Measurements from ENCODE around the gene PECR. TPM values are rescaled to one million over a fixed set of nuclear protein-coding genes. Genes with fewer than 3 reads are reported as not detected.

Gene PECR
- total and polyA plus RNA-seq, 2 of the 13 experiments (the other 11 are each of a cell fraction or from before 2014, with no cell fraction given): 151 to 153 TPM

GRCh38 chr2:216108967-216109921 is 27.6 kb upstream of the PECR start, which contains the start of gene XRCC5 (continued):
- TF ChIP-seq HNF1A (IDR thresholded peaks at IDR 0.05; ENCODE audit: low read depth) (peak; percentile 47; the same call in 1 of the 2 replicates), HNF1A (CRISPR knock-in tag; IDR thresholded peaks at IDR 0.05; ENCODE audit: borderline replicate concordance) (peak; percentile 77; the same call in 1 of the 2 replicates), KAT8 (CRISPR knock-in tag; IDR thresholded peaks at IDR 0.05) (peak; percentile 99), SAFB2 (CRISPR knock-in tag; IDR thresholded peaks at IDR 0.05; ENCODE audit: borderline replicate concordance, low read depth) (peak; percentile 98), KLF12 (CRISPR knock-in tag; IDR thresholded peaks at IDR 0.05; ENCODE audit: borderline replicate concordance) (0 out of 2 replicates have a peak, but pooled peaks have one; percentile 64), ZNF552 (CRISPR knock-in tag; IDR thresholded peaks at IDR 0.05; ENCODE audit: borderline replicate concordance) (0 out of 2 replicates have a peak, but pooled peaks have one; percentile 88), RARA (CRISPR knock-in tag; IDR thresholded peaks at IDR 0.05) (peak; percentile 1; the same call in 1 of the 2 replicates), SYNCRIP (IDR thresholded peaks at IDR 0.05; ENCODE audit: insufficient read depth, low read depth, low read length) (no peak), PHF20 (CRISPR knock-in tag; IDR thresholded peaks at IDR 0.05) (peak; percentile 98), RFX3 (CRISPR knock-in tag; IDR thresholded peaks at IDR 0.05) (no peak), ZBTB43 (CRISPR knock-in tag; conservative IDR thresholded peaks at IDR 0.05) (peak; percentile 94), ZNF292 (CRISPR knock-in tag; IDR thresholded peaks at IDR 0.05; ENCODE audit: borderline replicate concordance, low read depth) (0 out of 2 replicates have a peak, but pooled peaks have one; percentile 49), CHCHD3 (CRISPR knock-in tag; IDR thresholded peaks at IDR 0.05) (0 out of 2 replicates have a peak, but pooled peaks have one; percentile 62), KLF6 (CRISPR knock-in tag; IDR thresholded peaks at IDR 0.05) (peak; percentile 91; the same call in 1 of the 2 replicates), IRX3 (CRISPR knock-in tag; IDR thresholded peaks at IDR 0.05; ENCODE audit: borderline replicate concordance, low read depth) (peak; percentile 72; the same call in 1 of the 2 replicates), ZNF326 (CRISPR knock-in tag; IDR thresholded peaks at IDR 0.05; ENCODE audit: borderline replicate concordance) (no peak)
- TF ChIP-seq, protein P1, sequence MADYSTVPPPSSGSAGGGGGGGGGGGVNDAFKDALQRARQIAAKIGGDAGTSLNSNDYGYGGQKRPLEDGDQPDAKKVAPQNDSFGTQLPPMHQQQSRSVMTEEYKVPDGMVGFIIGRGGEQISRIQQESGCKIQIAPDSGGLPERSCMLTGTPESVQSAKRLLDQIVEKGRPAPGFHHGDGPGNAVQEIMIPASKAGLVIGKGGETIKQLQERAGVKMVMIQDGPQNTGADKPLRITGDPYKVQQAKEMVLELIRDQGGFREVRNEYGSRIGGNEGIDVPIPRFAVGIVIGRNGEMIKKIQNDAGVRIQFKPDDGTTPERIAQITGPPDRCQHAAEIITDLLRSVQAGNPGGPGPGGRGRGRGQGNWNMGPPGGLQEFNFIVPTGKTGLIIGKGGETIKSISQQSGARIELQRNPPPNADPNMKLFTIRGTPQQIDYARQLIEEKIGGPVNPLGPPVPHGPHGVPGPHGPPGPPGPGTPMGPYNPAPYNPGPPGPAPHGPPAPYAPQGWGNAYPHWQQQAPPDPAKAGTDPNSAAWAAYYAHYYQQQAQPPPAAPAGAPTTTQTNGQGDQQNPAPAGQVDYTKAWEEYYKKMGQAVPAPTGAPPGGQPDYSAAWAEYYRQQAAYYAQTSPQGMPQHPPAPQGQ (CRISPR knock-in tag; IDR thresholded peaks at IDR 0.05; ENCODE audit: borderline replicate concordance): no peak
